Measurements from ENCODE around the gene ARSB.

- TF ChIP-seq CTCF (IDR thresholded peaks at IDR 0.05) (no peak), POLR2A (IDR thresholded peaks at IDR 0.05) (no peak), EP300 (IDR thresholded peaks at IDR 0.05) (no peak)
Measured at GRCh38 chr5:79032031-79032695, 47.1 kb upstream of the ARSB start.

Data from gastroesophageal sphincter (tissue), 3 donors.